EH (cell line): ENCODE results near the gene PRUNE1.
A peak's percentile ranks its signal among the peaks of the same experiment; 100 is the strongest.

ENCODE experiments used
- DNase-seq: peaks from one replicate; pipeline ENCODE4 v3.0.0-alpha.2; 2015; ENCODE audit warnings: low read depth

PRUNE1 gene

DNA sequence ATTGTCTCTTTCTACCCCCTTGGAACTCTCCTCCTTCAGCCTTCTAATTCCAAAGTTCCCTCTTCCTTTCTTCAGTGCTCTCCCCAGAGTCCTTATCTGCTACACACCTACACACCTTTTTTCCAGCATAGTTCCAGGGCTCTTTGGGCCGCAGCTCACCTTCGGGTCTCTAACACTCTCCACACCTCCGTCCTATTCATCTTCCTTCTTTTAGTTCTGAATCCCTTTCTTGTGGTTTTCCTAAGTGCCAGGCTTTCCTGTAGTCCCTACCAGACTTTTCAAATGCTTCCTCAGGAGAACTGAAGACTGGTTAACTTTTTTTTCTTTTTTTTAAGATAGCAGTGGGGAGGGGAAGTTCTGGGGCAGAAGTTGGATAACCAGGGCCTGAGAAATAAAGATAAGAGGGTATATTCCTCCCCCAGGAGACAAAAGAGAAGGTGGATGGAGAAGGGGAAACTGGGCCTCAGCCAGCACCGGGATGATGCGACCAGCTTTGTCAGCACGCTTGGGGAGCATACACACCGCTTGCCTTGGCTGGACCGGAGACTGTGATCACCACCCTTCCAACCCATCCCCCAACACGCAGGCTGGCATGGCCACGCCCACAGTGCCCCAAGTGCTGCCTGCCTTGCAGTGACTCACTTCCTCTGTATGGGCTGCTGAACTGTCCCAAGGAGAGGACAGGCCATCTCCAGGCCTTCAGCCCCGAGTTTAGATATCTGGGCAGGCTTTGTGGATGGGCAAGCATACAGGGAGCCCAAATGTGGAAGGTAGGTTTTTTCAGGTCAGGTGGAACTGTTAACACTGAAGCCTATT lies 31.2 kb upstream of the PRUNE1 start:
- peak; percentile 79 for DNase-seq

DNA sequence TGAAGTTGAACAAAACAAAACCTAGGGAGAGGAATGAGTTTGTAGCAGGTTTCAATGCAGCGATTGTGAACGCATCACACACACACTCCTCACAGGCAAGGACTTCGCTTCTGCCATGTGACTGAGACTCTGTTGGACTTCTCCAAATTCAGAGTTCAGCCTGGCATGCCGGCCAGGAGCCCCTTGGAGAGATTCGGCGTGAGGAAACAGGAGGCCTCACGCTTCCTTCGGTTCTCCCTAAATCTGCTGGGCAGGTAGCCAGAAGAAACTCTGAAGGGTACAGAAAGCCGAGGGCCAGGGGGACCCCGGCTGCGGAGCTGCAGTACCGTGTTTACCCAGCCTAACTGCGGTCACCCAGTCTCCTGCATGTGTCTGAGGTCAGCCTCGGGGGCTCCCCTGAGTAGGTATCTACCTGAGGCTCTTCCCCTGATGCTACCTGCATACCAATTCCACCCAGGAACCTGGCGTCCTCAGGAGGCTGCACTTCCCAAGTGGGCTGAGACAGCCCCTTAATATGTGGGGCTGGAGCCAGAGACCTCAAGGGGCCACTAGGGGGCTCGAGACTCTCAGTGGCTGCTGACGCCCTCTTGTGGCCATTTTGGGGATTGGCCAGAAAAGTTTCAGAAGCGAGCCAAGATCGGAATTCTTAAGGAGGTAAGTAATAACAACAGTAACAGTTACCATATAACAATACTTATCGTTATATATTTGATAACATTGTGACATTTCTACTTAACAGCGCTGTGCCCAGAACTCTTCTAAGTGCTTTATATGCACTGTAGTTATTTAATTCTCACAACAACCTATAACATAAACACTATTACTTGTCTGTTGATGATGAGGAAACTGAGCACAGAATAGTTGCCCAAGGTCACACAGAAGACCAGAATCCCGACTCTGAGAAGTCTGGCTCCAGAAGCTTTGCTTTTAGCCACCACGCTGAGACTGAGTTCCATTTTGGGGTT lies 28.9 kb upstream of the PRUNE1 start:
- DNase-seq, result peak; percentile 87

DNA sequence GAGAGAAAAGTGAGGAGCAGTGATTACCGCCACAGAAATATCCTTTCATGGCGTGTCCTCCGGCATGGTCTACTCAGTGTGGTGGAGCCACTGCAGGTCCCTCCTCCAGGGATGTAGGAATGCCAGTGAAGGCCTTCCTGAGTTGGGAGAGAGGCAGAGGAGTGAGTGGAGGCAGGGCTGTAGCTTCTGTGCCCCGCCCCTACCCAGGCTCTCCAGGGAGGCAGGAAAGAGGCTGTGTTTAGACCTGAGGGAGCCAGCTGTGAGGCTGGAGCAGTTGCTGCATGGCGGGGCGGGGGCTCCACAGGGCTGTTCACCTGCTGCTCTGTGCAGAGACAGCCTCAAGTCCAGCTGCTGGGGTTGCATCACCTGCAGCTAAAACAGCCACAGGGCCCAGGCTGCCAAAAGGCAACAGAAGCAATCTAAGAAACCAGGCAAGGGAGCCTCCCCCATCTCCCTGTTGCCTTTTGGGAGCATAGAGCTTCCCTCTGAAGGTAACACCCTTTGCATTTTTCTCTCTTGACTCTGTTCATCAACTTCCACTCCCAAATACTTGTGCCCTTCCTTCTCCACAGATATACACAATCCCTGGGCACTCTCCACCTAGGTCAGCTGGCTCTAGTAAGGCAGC lies 27.0 kb upstream of the PRUNE1 start:
- DNase-seq, result peak; percentile 37

DNA sequence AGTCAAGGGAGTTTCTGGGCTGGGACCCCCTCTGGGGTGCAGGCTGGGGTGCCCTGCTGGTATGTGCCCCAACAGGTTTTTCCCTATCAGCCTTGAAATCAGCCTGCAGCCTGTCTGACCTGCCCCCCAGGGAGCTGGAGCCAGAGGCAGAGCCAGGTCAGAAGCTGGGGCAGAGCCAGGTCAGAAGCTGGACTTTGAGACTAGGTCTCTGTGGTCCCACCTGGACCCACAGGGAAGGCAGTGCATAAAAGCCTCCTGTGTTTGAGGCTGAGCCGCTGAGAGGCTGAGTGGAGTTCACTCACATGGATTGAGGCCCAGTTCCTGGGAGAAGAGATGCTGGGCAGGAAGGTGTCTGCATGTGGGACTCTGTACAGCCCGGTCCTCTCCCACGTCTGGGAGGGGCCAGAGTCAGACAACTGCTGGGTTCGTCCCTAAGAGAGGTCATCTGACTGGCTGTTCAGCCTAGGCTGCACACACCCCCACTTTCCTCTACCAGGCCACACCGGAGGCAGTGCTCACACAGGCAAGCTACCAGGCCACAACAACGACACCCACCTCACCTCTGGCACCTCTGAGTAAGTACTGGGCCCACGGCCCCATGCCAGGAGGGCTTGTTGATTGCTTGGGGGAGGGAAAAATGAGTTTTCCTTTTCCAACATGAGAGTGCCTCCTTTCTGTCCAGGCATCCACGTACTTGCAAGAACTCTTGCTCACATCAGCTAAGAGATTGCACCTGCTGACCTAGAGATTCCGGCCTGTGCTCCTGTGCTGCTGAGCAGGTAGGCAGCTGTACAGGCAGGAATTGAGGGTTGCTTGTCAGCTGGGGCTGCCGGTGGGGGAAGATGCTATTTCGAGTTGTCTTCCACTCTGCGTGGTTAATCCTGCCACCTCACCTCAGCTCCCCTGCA lies 26.2 kb upstream of the PRUNE1 start, which contains the start of gene ANXA9:
Gene ANXA9, plus strand, starts transcription at position 488 of the 908 bp plus-strand sequence. CDS start 814 bp downstream, outside the sequence.
- peak; percentile 21 for DNase-seq

DNA sequence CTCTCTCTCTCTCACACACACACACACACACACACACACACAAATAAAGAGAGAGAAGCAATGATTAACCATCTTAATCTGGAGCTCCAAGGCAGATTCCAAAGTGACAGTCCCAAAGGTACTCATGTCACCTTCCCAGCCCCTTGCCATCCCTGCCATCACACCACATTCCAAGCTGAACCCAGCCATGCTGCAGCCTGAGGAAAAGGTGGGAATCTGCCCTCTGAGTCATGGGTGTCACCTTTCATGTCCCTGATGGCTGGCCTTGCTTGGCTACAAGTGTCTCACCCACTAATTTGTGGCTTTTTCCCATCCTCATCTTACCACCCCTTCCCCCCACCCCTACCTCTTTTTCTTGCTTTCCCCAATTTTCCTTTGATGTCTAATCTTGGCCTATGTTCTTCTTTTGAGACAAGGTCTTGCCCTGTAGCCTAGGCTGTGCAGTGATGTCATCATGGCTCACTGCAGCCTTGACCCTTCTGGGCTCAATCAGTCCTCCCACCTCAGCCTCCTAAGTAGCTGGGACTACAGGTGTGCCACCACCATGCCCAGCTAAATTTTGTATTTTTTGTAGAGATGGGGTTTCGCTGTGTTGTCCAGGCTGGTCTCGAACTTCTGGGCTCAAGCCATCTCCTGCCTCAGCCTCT lies 22.9 kb upstream of the PRUNE1 start:
- peak; percentile 15 for DNase-seq

DNA sequence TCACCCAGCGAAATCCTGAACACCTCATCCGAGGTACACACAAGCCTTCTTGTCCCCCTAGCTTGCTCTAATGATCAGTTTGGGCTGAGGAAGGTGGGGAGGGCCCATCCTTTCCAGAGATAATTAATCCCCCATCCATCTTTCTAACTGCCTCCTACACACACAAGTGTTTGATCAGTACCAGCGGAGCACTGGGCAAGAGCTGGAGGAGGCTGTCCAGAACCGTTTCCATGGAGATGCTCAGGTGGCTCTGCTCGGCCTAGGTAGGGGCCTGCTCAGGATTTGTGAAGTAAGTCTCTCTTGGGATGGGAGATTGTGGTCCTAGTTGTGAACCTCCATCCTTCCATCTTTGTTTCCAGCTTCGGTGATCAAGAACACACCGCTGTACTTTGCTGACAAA lies 20.3 kb upstream of the PRUNE1 start:
- DNase-seq, result no peak

DNA sequence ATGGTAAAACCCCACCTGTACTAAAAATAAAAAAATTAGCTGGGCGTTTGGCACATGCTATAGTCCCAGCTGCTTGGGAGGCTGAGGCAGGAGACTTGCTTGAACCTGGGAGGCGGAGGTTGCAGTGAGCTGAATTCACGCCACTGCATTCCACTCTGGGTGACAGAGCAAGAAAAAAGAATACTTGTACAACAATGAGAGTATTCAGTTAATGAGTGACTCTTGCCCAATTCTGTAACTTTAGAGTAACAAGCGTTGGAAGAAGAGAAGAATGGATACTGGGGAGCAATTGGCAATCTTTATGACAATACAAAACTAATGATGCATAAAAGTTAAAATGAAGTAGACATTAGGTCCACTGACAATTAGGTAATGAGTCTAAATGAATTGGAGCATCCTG lies 15.6 kb upstream of the PRUNE1 start:
- no peak for DNase-seq

DNA sequence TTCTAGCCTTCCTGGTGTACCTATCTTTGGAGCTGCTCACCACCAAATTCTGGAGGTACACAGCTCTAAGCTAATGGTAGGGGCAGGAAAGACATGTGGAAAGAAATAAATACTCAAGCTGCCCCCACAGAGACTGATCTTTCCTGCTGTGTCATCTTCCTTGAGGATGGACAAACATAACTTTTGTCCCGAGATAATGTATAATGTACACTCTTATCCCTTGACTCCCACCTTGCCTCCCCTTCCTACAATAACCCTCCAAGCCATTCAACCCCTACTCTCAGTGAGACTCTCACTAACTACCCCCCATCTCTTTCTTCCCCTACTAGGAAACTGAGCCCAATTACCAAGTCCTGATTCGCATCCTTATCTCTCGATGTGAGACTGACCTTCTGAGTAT lies 14.0 kb upstream of the PRUNE1 start:
- no peak for DNase-seq

DNA sequence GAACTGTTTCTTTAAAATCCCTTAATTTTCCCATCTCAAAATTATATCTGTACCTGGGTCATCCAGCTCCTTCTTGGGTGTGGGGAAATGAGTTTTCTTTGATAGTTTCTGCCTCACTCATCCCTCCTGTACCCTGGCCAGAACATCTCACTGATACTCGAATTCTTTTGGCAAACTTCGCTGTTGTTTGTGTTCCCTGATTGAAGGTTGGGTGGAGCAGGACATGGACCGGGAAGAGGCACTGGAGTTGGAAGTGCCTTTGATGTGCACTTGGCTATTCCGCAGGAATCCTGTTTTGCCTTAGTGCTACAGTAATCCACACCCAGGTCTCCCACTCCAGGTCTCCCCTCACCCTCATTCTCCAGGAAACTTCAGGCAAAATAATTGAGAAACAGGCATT lies 12.8 kb upstream of the PRUNE1 start:
- DNase-seq, result no peak

DNA sequence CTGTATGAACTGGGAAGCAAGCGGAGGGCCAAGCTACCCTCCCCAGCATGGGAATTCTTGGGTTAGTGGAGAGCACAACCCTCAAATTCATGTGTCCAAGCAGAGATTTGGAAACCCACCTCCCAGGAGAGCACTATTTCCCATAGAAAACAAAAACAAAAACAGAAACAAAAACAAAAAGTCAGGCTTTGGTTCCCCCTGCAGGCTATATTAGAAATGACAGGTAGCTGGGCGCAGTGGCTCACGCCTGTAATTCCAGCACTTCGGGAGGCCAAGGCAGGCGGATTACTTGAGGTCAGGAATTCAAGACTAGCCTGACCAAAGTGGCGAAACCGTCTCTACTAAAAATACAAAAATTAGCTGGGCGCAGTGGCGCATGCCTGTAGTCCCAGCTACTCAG lies 12.4 kb upstream of the PRUNE1 start:
- peak; percentile 55 for DNase-seq

DNA sequence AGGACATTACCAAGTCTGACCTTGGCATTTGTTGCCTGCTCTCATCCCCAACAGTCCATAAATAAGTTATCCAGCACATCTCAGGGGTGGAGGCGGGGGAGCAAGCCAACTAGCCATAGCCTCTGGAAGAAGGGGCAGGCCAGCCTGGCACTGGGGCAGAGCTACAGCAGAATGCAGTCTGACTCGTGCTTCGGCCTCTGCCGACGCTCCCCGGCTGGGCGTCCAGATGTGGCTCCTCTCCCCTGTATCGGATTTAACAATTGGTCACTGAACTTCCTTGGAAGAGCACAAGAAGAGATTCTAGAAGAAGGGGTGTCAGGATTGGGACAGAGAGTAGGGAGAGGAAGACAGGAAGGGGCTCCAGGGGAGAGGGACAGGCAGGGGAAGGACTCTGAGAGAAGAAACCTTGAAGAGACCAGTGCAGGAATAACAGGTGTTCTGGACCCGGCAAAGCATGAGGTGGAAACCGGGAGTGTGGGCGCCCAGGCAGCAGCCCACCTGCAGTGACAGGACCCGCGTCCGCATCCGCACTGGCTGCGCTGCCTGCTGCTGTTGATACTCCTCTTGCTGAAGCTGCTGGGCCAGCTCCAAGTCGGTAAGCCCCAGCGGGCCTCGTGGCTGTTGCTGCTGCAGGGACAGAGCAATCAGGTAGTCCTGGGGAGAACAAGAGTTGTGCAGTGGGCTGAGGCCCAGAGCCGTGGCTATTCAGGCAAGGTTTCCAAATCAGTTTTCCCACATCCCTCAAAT lies 10.9 kb upstream of the PRUNE1 start:
- no peak for DNase-seq

DNA sequence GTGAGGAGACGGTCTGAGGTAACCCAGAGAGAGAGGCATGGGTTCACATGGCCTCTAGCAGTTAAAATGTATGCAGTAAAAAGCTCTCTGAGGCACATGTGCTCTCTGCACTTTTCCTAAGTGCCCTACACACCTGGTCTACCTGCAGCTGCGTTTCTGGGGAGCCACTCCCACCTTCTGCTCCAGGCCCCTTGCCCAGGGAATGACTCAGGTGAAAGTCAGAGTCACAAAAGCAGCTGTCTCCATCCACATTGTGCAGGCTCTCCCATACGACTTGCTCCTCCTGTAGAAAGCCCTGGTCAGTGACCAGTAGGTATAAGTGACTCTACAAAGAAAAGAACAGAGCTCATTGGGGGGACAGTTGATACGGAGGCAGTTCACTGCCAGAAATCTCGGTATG lies 10.3 kb upstream of the PRUNE1 start:
- no peak for DNase-seq

DNA sequence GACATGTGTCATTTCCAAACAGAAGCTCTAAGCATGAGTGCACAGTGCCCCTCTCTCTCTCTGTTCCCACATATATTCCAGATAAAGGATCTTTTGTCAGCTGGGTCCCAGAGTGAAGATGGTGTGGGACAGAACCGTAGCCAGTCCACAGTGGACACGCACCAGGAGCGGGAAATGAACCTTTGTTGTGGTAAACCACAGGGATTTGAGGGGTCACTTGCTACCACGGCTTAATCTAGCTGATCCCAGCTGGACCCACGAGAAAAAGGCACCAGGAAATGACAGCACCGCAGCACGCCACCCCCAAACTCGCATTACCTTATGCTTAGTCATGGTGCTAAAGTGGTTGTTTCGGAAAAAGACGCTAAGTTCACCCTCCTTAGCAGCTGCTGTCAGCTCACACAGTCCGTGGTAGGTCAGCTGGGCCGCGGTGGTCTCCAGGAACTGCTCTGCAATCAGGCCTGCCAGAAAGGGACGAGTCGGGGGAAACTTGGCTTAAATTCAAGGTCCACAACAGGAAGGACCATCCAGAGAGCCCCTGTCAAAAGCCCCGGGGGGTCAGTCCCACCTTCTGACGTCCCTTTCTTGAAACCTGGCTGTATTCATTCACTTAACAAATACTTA lies 9.1 kb upstream of the PRUNE1 start:
- peak; percentile 73 for DNase-seq

DNA sequence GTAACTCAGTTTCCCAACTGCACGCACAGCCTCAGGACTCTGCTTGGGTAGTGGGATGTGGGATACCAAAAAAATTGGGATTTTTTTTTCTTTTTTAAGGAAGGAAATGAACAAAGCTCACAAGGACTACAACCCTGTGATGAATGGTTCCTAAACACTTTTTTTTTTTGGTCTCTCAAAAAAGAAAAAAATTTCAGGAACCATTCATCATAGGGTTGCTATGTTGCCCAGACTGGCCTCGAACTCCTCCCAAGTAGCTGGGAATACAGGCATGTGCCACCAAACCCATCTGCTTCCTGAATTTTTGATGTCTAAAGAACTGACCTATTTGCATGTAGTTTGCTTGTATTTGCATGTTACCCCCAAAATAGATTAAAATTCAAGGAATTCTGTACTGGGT lies 8.3 kb upstream of the PRUNE1 start:
- no peak for DNase-seq

DNA sequence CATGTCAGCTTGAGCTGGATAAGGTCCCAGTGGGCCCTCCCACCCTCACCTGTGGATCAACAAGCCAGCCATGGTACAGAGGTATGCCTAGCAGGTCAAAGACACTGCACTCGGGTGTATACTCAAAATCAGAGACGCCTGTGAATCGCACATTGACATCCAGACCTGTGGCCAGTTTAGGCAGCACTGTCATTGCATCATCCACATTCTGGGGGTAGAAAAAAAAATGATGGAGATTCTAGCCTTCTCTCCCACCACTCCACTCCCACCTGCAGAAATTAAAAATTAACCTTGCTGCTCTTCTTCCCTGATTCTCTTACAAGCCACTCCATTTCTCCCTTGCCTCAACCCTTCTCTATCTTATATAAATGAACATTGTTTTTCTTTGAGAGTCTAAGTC lies 7.8 kb upstream of the PRUNE1 start:
- DNase-seq, result no peak

DNA sequence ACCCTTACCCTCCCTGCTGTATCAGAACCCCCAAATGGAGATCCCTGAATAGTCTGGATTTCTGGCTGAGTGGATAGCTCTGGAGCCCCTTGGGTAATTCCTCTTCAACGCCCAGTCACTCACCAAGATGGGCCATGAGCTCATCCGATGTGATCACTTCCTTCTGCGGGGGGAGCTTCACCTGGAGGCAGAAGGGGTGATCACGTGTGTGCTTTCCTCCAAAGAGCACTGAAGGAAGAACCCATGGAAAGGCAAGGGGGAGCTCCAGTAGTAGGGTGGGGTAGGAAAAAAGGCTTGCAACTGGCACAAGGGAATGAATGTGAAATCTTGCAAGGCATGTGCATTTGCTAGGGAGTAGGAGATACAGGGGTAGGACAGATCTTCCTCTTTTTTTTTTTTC lies 6.6 kb upstream of the PRUNE1 start:
- no peak for DNase-seq

DNA sequence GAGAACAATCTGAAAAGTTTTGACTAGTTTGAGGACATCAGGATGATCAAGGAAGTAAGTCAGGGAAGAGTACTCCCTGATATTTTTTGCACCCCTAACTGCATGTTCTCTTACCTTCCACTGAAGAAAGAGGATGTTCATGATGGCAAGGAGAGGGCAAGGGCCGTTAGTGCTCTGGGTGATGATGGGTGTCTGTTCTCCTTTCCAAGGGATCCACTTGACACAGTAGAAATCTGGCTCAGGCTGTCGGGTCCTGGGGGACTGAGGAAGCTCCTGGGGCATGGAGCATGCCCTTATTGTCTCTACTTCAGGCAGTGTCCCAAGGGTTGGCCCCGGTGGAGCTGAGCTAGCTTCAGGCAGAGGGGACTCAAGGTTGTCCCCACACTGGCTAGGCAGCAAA lies 6.2 kb upstream of the PRUNE1 start:
- no peak for DNase-seq

DNA sequence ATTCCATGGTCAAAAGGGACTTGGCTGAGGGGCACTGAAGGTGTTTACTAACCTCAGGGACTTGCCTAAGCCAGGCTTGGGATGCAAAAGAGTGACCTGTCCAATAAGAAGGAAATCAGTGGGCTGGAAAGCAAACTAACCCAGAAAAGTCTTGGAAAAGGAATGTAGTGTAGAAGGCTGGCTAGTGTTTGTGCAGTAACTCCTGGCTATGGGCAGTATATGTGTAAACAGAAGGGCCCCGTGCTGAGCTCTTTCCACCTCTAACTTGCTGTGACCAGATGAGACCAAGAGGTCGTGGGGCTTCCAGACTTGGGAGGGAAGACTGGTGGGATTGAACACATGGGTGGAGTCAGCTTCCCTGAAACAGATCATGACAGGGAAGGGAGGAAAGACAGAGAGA lies 5.6 kb upstream of the PRUNE1 start:
- DNase-seq, result no peak

DNA sequence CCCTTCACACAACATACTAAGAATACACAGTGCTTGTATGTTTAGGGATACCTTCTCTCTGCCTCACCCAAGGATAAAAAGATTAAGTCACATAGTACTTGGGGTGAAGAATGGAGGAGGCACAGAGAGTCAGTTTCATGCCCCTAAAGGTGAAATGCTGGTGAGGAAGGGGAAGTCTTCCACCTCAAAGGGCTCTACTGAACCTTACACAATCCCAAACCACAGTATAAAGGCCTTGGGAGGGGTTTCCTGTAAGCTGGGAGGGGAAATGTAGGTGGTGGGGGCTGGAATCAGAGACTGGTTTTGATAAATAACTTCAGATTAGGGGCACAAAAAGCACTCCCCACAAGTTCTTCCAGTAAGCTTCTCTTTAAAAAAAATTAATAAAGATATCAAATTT lies 5.1 kb upstream of the PRUNE1 start:
- no peak for DNase-seq
